ENCODE measurements around the gene ZNF80. TPM values are rescaled to one million over a fixed set of nuclear protein-coding genes. Genes with fewer than 3 reads are reported as not detected.
A peak's percentile ranks its signal among the peaks of the same experiment; 100 is the strongest.

Gene ZNF80
- total and polyA plus RNA-seq, 2 of the 8 experiments (the other 6 are each of a cell fraction or from before 2014, with no cell fraction given): not detected

- WGBS, 2 experiments (ENCODE audit: extremely low coverage in 1 of 2, insufficient coverage in 1 of 2, insufficient read length in 1 of 2, insufficient replicate concordance in 2 of 2, low coverage in 1 of 2, low lambda C conversion rate in 2 of 2, missing lambda C conversion rate in 1 of 2): 98% methylated on average over 5 of the region's 5 CpGs; no CpG with 5 or more reads in 1 of the 2 experiments
- Histone ChIP-seq H3K4me2 (ENCODE audit: insufficient read depth in 1 of 2, low read depth in 2 of 2, low read length in 2 of 2) (no peak overlapping the region), H2BK120ac (replicated peaks; ENCODE audit: low read depth, low read length) (no peak overlapping the region), H3K9ac (replicated peaks in 1 of 4; ENCODE audit: extremely low read depth in 1 of 4, low read depth in 3 of 4, low read length in 3 of 4) (no peak overlapping the region; a peak in 1 of 7 replicates), H3K18ac (ENCODE audit: extremely low read depth, low read length) (no peak overlapping the region; the same call in 1 of the 2 replicates), H2BK20ac (ENCODE audit: low read length) (peak overlapping the region; percentile 29; the same call in 1 of the 2 replicates), H3K4me1 (replicated peaks in 1 of 4; ENCODE audit: control insufficient read depth in 3 of 4, insufficient read depth in 4 of 4, low read length in 3 of 4) (peaks cover 3 to 20% (median 4%) of the 10 kb centered on the region in 4 experiments; a peak in 6 of 7 replicates), H3K79me2 (ENCODE audit: control insufficient read depth in 1 of 2, insufficient read depth in 2 of 2, low read length in 2 of 2) (no peaks in the 10 kb centered on the region), H2BK12ac (ENCODE audit: low read depth, low read length) (peak overlapping the region; percentile 93; the same call in 1 of the 2 replicates), H2BK5ac (ENCODE audit: low read depth, low read length) (0 out of 2 replicates have a peak overlapping the region, but pooled peaks have one; percentile 6), H4K5ac (ENCODE audit: insufficient read length, low read depth, low read length) (no peak overlapping the region), H3K4ac (replicated peaks; ENCODE audit: insufficient read length, low read depth, low read length) (no peak overlapping the region), H4K8ac (ENCODE audit: extremely low read depth, insufficient read depth, low read length) (no peak overlapping the region), H3K14ac (ENCODE audit: insufficient read length) (no peak overlapping the region), H2AK5ac (ENCODE audit: low read depth, low read length) (0 out of 2 replicates have a peak overlapping the region, but pooled peaks have one; percentile 18), H3K56ac (replicated peaks; ENCODE audit: insufficient read length, low read depth, low read length) (no peak overlapping the region), H3K79me1 (ENCODE audit: low read depth, low read length) (no peaks in the 10 kb centered on the region), H3K27ac (ENCODE audit: low read depth, low read length) (no peak overlapping the region), H2AFZ (ENCODE audit: low read length) (no peak overlapping the region), H3K9me3 (ENCODE audit: insufficient read depth in 2 of 2, low read depth in 1 of 2, low read length in 1 of 2) (no peaks in the 10 kb centered on the region), H3K27me3 (replicated peaks in 1 of 4; ENCODE audit: control insufficient read depth in 3 of 4, extremely low read depth in 1 of 4, insufficient read depth in 3 of 4, low read length in 3 of 4) (peaks cover 0 to 4% (median 1%) of the 10 kb centered on the region in 4 experiments; a peak in 3 of 7 replicates), H3K23me2 (ENCODE audit: low read depth, low read length) (no peaks in the 10 kb centered on the region; the same call in 1 of the 2 replicates), H4K91ac (replicated peaks; ENCODE audit: insufficient read length, low read length) (no peak overlapping the region), H3K36me3 (ENCODE audit: control insufficient read depth in 2 of 4, insufficient read depth in 4 of 4, low read length in 3 of 4) (no peaks in the 10 kb centered on the region), H2BK15ac (ENCODE audit: low read length) (peak overlapping the region; percentile 61), H3K23ac (ENCODE audit: insufficient read length) (no peak overlapping the region), H4K20me1 (replicated peaks in 1 of 2; ENCODE audit: control insufficient read depth in 1 of 2, insufficient read depth in 2 of 2, low read length in 2 of 2) (no peaks in the 10 kb centered on the region), H3K4me3 (ENCODE audit: extremely low read depth in 1 of 4, insufficient read depth in 2 of 4, low read depth in 3 of 4, low read length in 4 of 4) (no peak overlapping the region)
- TF ChIP-seq BRCA1 (IDR thresholded peaks at IDR 0.05; ENCODE audit: low read depth, low read length): no peak
- TF ChIP-seq MAX (IDR thresholded peaks at IDR 0.05): no peak
- TF ChIP-seq CREB1 (IDR thresholded peaks at IDR 0.05): no peak
- TF ChIP-seq HDAC6 (IDR thresholded peaks at IDR 0.05; ENCODE audit: low read depth, low read length): no peak
- no peak for TF ChIP-seq POLR2AphosphoS5 (IDR thresholded peaks at IDR 0.05; ENCODE audit: low read depth, low read length)
- no peak for TF ChIP-seq SP4 (IDR thresholded peaks at IDR 0.05; ENCODE audit: low read length)
- TF ChIP-seq TAF1 (IDR thresholded peaks at IDR 0.05; ENCODE audit: low read depth, low read length): no peak
- no peak for TF ChIP-seq CEBPB (IDR thresholded peaks at IDR 0.05; ENCODE audit: low read depth, low read length)
- no peak for TF ChIP-seq ZNF274 (IDR thresholded peaks at IDR 0.05; ENCODE audit: borderline replicate concordance, extremely low read depth, low read length)
- TF ChIP-seq YY1 (IDR thresholded peaks at IDR 0.05; ENCODE audit: low read depth, low read length): no peak
- TF ChIP-seq SUZ12 (IDR thresholded peaks at IDR 0.05; ENCODE audit: low read length): no peak
- ChIA-PET CTCF (ENCODE audit: partially characterized antibody) (interaction anchor here (1.4 to 1.5 kb wide), 2 partner anchors 75 to 168 kb away, joined by 3 read pairs; no protein-coding TSS in a partner anchor), POLR2A (ENCODE audit: partially characterized antibody) (no interaction called here)
- no peak for FAIRE-seq
- no peak for DNase-seq (ENCODE audit: low read depth in 1 of 2, low spot score in 2 of 2)
Measured at GRCh38 chr3:114216186-114216970, 21.0 kb downstream of the ZNF80 start.
